Endothelial cell of umbilical vein (primary cell): ENCODE data around the gene ERCC1. TPM values are rescaled to one million over a fixed set of nuclear protein-coding genes. Genes with fewer than 3 reads are reported as not detected.

Experiments used
- BruUV-seq: library from RNA; stranded (reverse); fragments of 400-500 nt; replicated peaks from 2 replicates; lab custom pipeline; 2021; lab: Mats Ljungman, UMichigan
- CTCF ChIA-PET: fragments of 300-600, 350-600 bp; sonication (Branson Sonifier 250); formaldehyde crosslinking; loops from one replicate; lab custom pipeline; 2021; ENCODE audit warnings: antibody characterized with exemption, inconsistent platforms; lab: Charles Lee
- POLR2A ChIA-PET: fragments of 300-600, 350-600 bp; sonication (Branson Sonifier 250); formaldehyde crosslinking; loops from one replicate; lab custom pipeline; 2021; ENCODE audit warnings: antibody characterized with exemption, inconsistent platforms; lab: Charles Lee
- DNase-seq: peaks from one replicate; pipeline ENCODE4 v3.0.0-alpha.2; 2011; ENCODE audit warnings: low read depth, low spot score
- FAIRE-seq: peaks from 2 replicates; lab custom pipeline; 2011; peaks lifted over from hg19 to GRCh38; lab: Jason Lieb, UNC
- H2AFZ ChIP-seq: 2 replicates; pipeline ENCODE4 v1.6.0; 2012; ENCODE audit warnings: low read depth, low read length, control low read depth, inconsistent platforms
- H3K27ac ChIP-seq: 2 replicates; pipeline ENCODE4 v1.5.1; 2011; ENCODE audit warnings: low read depth, mild to moderate bottlenecking, control low read depth, low read length, moderate library complexity; ENCODE audit not compliant: insufficient read depth
- H3K27me3 ChIP-seq, 2 experiments: 2 replicates each; pipeline versions ENCODE4 v1.6.0 to v1.6.1; 2011; ENCODE audit warnings: low read length in 2 of 2, mixed read lengths in 1 of 2; ENCODE audit not compliant: control insufficient read depth in 2 of 2, insufficient read depth in 2 of 2
- H3K36me3 ChIP-seq, 2 experiments: 2 replicates in 1 of 2; 3 replicates in 1 of 2; pipeline ENCODE4 v1.5.1; 2011; ENCODE audit warnings: low read length in 2 of 2, mild to moderate bottlenecking in 1 of 2, moderate library complexity in 1 of 2; ENCODE audit not compliant: control insufficient read depth in 2 of 2, insufficient read depth in 2 of 2; ENCODE audit errors: extremely low read depth in 1 of 2
- H3K4me1 ChIP-seq: 3 replicates; pipeline ENCODE4 v1.5.1; 2011; ENCODE audit warnings: mild to moderate bottlenecking, low read length; ENCODE audit not compliant: control insufficient read depth, insufficient read depth; ENCODE audit errors: extremely low read depth
- H3K4me2 ChIP-seq: 2 replicates; pipeline ENCODE4 v1.6.1; 2011; ENCODE audit warnings: low read length, control low read depth, mixed read lengths; ENCODE audit not compliant: insufficient read depth
- H3K4me3 ChIP-seq, 3 experiments: fragments of 200-600 bp in 1 of 3; sonication (generic), shearing (Covaris generic) in 1 of 3; replicated peaks in 1 of 3; 2 replicates each; pipeline ENCODE4 v1.5.1; 2011 to 2016; ENCODE audit warnings: control low read depth in 3 of 3, low read length in 3 of 3, mild to moderate bottlenecking in 2 of 3, inconsistent platforms in 1 of 3, low read depth in 1 of 3, moderate library complexity in 1 of 3; ENCODE audit not compliant: insufficient read depth in 1 of 3
- H3K79me2 ChIP-seq: 2 replicates; pipeline ENCODE4 v1.6.0; 2012; ENCODE audit warnings: low read length, inconsistent platforms; ENCODE audit not compliant: control insufficient read depth, insufficient read depth
- H3K9ac ChIP-seq: replicated peaks from 2 replicates; pipeline ENCODE3; 2011; ENCODE audit warnings: low read length, control low read depth; ENCODE audit not compliant: insufficient read depth; ENCODE audit errors: extremely low read depth
- H3K9me1 ChIP-seq: replicated peaks from 3 replicates; pipeline ENCODE4 v1.6.0; 2011; ENCODE audit warnings: mild to moderate bottlenecking, low read length; ENCODE audit not compliant: control insufficient read depth, insufficient read depth; ENCODE audit errors: extremely low read depth
- H3K9me3 ChIP-seq: replicated peaks from 2 replicates; pipeline ENCODE4 v1.5.1; 2012; ENCODE audit warnings: low read length, inconsistent platforms; ENCODE audit not compliant: control insufficient read depth, insufficient read depth
- H4K20me1 ChIP-seq: replicated peaks from 2 replicates; pipeline ENCODE3; 2011; ENCODE audit warnings: mild to moderate bottlenecking, low read length; ENCODE audit not compliant: control insufficient read depth, insufficient read depth; ENCODE audit errors: extremely low read depth
- CTCF ChIP-seq, 2 donors: IDR thresholded peaks; 1 replicate in 1 of 2; 2 replicates in 1 of 2; pipeline ENCODE4 v1.5.1; 2011; ENCODE audit warnings: low read length in 2 of 2, mild to moderate bottlenecking in 2 of 2, moderate library complexity in 2 of 2, control low read depth in 1 of 2, inconsistent platforms in 1 of 2, low read depth in 1 of 2; ENCODE audit not compliant: insufficient read depth in 1 of 2; ENCODE audit errors: extremely low read depth in 1 of 2
- EZH2 ChIP-seq: IDR thresholded peaks from 2 replicates; pipeline ENCODE4 v1.6.1; 2012; ENCODE audit warnings: borderline replicate concordance, low read depth, mild to moderate bottlenecking, moderate library complexity, low read length, inconsistent platforms; ENCODE audit not compliant: severe bottlenecking
- FOS ChIP-seq: IDR thresholded peaks from 2 replicates; pipeline ENCODE4 v1.6.1; 2011; ENCODE audit warnings: mild to moderate bottlenecking, low read length, moderate library complexity, borderline replicate concordance; ENCODE audit not compliant: insufficient read depth
- GATA2 ChIP-seq: IDR thresholded peaks from 2 replicates; pipeline ENCODE4 v1.7.0; 2011; ENCODE audit warnings: low read depth, mild to moderate bottlenecking, moderate library complexity, mixed read lengths, low read length; ENCODE audit not compliant: insufficient read length, insufficient read depth
- JUN ChIP-seq: IDR thresholded peaks from 2 replicates; pipeline ENCODE4 v1.6.1; 2011; ENCODE audit warnings: borderline replicate concordance, low read depth; ENCODE audit not compliant: insufficient read length, insufficient read depth
- MAX ChIP-seq: IDR thresholded peaks from 2 replicates; pipeline ENCODE4 v1.6.1; 2011; ENCODE audit not compliant: insufficient read depth, insufficient read length
- MYC ChIP-seq: IDR thresholded peaks from one replicate; pipeline ENCODE4 v1.6.1; 2011; ENCODE audit warnings: mild to moderate bottlenecking, low read depth, low read length
- POLR2A ChIP-seq: IDR thresholded peaks from 2 replicates; pipeline ENCODE4 v1.6.1; 2012; ENCODE audit warnings: low read depth, mild to moderate bottlenecking, control low read depth, low read length
- POLR2AphosphoS5 ChIP-seq: IDR thresholded peaks from 2 replicates; pipeline ENCODE4 v1.6.1; 2012; ENCODE audit warnings: low read depth, mild to moderate bottlenecking, control low read depth, low read length, moderate library complexity; ENCODE audit not compliant: insufficient read depth
- dilution Hi-C: fragments of 300-500 bp; cut with MboI; formaldehyde crosslinking; loops from one replicate; pipeline ENCODE4 v1.15.0; 2019; ENCODE audit warnings: low sequenced_read_pairs; ENCODE audit not compliant: extremely low pct_ligation_motif_present
- intact Hi-C: fragments of 100-400 bp; cut with micrococcal nuclease; formaldehyde crosslinking; loops from one replicate; pipeline ENCODE4 v1.10.0; 2022
- polyA plus RNA-seq, 4 experiments: library from polyadenylated mRNA; depleted of rRNA in 3 of 4; stranded (reverse) in 3 of 4; unstranded in 1 of 4; fragments of >200 nt; gene quantifications; 2 replicates each; pipeline versions ENCODE4 v1.2.1 to v1.2.3, GENCODE V29; 2011 to 2012; ENCODE audit warnings: missing spikeins in 1 of 4
- total RNA-seq: library from RNA; stranded (reverse); gene quantifications from 2 replicates; pipeline ENCODE4 v1.2.3, GENCODE V29; 2021

ERCC1 gene
- total and polyA plus RNA-seq, 2 donors (not counting 3 experiments of a cell fraction or from before 2014, with no cell fraction given): 81.8 to 126 TPM

- H3K27me3 ChIP-seq: no peaks in the 10 kb centered on the region
- ChIA-PET CTCF (interaction anchor here (0.9 to 6.6 kb wide), 15 partner anchors 8 to 84 kb away, joined by 3 to 101 read pairs (median 4); partner anchors contain the start of gene ERCC1), POLR2A (interaction anchor here (1.7 kb wide), 1 partner anchor 68 kb away, joined by 4 read pairs; no protein-coding TSS in a partner anchor)
- peaks cover 43% of the 10 kb centered on the region for H3K79me2 ChIP-seq
- H4K20me1 ChIP-seq: no peaks in the 10 kb centered on the region
- H2AFZ ChIP-seq: no peak overlapping the region
- no peaks in the 10 kb centered on the region for H3K9me1 ChIP-seq
- H3K36me3 ChIP-seq: peaks cover 0 to 3% of the 10 kb centered on the region in 2 experiments
- intact Hi-C loops: no loop called here
- no peaks in the 10 kb centered on the region for H3K9me3 ChIP-seq
- FAIRE-seq: peak; percentile 66
- peak overlapping the region; percentile 54 for H3K27ac ChIP-seq
- DNase-seq: no peak
- peak overlapping the region; percentile 16 for H3K4me2 ChIP-seq
- dilution Hi-C loops: no loop called here
- H3K4me1 ChIP-seq: peaks cover 25% of the 10 kb centered on the region
- TF ChIP-seq FOS (no peak), JUN (no peak), MAX (no peak), MYC (no peak), POLR2A (no peak), POLR2AphosphoS5 (no peak), EZH2 (no peak), GATA2 (no peak), CTCF (IDR thresholded peaks at IDR 0.05; ENCODE audit: extremely low read depth in 1 of 2, insufficient read depth in 1 of 2, low read depth in 1 of 2, low read length in 2 of 2) (no peak)
- peak overlapping the region; percentile 52 for H3K9ac ChIP-seq
- peak overlapping the region in 1 of 3 experiments; percentile 23 for H3K4me3 ChIP-seq
- no TSS peak for BruUV-seq
Observed at GRCh38 chr19:45401815-45402214, 21.9 kb downstream of the ERCC1 start.
